Lung (tissue), 12 donors: ENCODE data around the gene FCER2. TPM values are rescaled to one million over a fixed set of nuclear protein-coding genes. Genes with fewer than 3 reads are reported as not detected.

Experiments
- ATAC-seq: fragments of 200-7000 bp; cut with Tn5 transposase; one replicate; pipeline ENCODE4 v1.9.1; 2020; ENCODE audit warnings: moderate number of reproducible peaks; ENCODE audit not compliant: insufficient read depth, low FRiP score
- DNase-seq, 3 donors: peaks; one replicate each; pipeline ENCODE4 v3.0.0-alpha.2; 2013 to 2017
- H3K27ac ChIP-seq, 2 donors: one replicate each; pipeline ENCODE4 v1.5.1; 2013; ENCODE audit warnings: mild to moderate bottlenecking in 2 of 2, moderate library complexity in 2 of 2, control low read depth in 1 of 2, inconsistent platforms in 1 of 2, low read depth in 1 of 2, low read length in 1 of 2
- H3K27me3 ChIP-seq, 3 donors: one replicate each; pipeline ENCODE4 v1.5.1; 2013; ENCODE audit warnings: low read length in 2 of 3; ENCODE audit not compliant: control insufficient read depth in 3 of 3, insufficient read depth in 3 of 3
- H3K36me3 ChIP-seq, 4 donors: one replicate each; pipeline ENCODE4 v1.5.1; 2013; ENCODE audit warnings: low read length in 4 of 4, mild to moderate bottlenecking in 1 of 4, moderate library complexity in 1 of 4; ENCODE audit not compliant: control insufficient read depth in 4 of 4, insufficient read depth in 4 of 4
- H3K4me1 ChIP-seq, 5 donors: one replicate each; pipeline ENCODE4 v1.5.1; 2013; ENCODE audit warnings: low read length in 5 of 5, mild to moderate bottlenecking in 2 of 5, moderate library complexity in 1 of 5; ENCODE audit not compliant: control insufficient read depth in 5 of 5, insufficient read depth in 5 of 5
- H3K4me3 ChIP-seq: one replicate; pipeline ENCODE4 v1.5.1; 2013; ENCODE audit warnings: mild to moderate bottlenecking, control low read depth, moderate library complexity
- H3K9ac ChIP-seq, 2 donors: one replicate each; pipeline ENCODE4 v1.5.1; 2013; ENCODE audit warnings: low read length in 2 of 2, control low read depth in 1 of 2; ENCODE audit not compliant: insufficient read depth in 1 of 2
- H3K9me3 ChIP-seq, 4 donors: one replicate each; pipeline ENCODE4 v1.5.1; 2013; ENCODE audit warnings: low read length in 3 of 4, mild to moderate bottlenecking in 1 of 4, moderate library complexity in 1 of 4; ENCODE audit not compliant: control insufficient read depth in 4 of 4, insufficient read depth in 3 of 4
- WGBS, 2 donors: extraction: QIAGEN DNeasy Blood & Tissue Kit; methylation state at CpG; one replicate each; pipeline ENCODE4 v1.1.7; 2013; 5-methylcytosine and 5-hydroxymethylcytosine counted together
- polyA plus RNA-seq, 2 donors: library from polyadenylated mRNA; stranded (reverse); fragments of 200-250 nt; gene quantifications; one replicate each; pipeline ENCODE4 v1.2.1, GENCODE V29; 2013
- total RNA-seq, 2 donors: library from RNA; depleted of rRNA in 1 of 2; stranded (reverse); fragments of >200 nt in 1 of 2; gene quantifications; one replicate each; pipeline ENCODE4 v1.2.1, GENCODE V29; 2014 to 2021
- TF ChIP-seq, protein P1 (sequence below): IDR thresholded peaks from 2 replicates; pipeline ENCODE4 v1.5.1; 2012; ENCODE audit warnings: mild to moderate bottlenecking; ENCODE audit errors: control extremely low read depth, extremely low read depth
- donor health status: control.
- donor health status: control.
- donor health status: Bipolar disorder and iron deficiency.
- donor health status: healthy.
- donor health status: DM: yes; HTN: yes; CAD: no.

Gene FCER2
- total and polyA plus RNA-seq, 4 donors = 0.37 to 1.2 (median 0.45) TPM

DNA sequence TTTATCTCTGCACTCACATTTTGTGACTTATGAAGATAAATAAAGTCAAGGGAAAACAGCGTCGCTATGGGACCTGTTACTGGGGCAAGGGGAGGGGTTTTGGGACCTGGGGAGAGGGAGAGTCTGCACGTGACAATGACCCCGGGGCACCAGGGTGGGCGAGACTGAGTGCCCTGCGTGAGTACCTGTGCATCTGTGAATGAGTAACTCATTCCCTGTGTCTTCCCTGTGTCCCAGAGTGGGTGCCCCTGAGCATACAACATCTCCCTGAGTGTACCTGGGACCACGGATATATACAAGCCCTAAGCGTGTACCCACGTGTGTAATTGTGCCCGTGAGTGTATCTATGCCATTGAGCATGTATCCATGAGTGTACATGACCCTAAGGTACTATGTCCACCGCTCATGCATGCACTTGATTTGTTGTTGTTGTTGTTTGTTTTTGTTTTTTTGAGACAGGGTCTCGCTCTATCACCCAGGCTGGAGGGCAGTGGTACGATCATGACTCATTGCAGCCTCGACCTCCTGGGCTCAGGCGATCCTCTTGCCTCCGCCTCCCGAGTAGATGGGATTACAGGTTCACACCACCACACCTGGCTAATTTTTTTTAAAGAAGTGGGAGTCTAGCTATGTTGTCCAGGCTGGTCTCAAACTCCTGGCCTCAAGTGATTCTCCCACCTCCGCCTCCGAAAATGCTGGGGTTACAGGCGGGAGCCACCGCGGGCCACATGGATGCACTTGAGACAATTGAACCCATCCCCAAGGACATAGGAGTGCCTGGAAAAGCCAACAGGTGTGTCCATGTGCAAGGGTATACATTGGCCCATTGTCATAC lies 21.9 kb downstream of the FCER2 start:
- no peaks in the 10 kb centered on the region for H3K9me3 ChIP-seq
- no peak overlapping the region for H3K9ac ChIP-seq
- H3K27me3 ChIP-seq = peaks cover 0 to 8% (median 4%) of the 10 kb centered on the region in 3 donors
- TF ChIP-seq, protein P1, sequence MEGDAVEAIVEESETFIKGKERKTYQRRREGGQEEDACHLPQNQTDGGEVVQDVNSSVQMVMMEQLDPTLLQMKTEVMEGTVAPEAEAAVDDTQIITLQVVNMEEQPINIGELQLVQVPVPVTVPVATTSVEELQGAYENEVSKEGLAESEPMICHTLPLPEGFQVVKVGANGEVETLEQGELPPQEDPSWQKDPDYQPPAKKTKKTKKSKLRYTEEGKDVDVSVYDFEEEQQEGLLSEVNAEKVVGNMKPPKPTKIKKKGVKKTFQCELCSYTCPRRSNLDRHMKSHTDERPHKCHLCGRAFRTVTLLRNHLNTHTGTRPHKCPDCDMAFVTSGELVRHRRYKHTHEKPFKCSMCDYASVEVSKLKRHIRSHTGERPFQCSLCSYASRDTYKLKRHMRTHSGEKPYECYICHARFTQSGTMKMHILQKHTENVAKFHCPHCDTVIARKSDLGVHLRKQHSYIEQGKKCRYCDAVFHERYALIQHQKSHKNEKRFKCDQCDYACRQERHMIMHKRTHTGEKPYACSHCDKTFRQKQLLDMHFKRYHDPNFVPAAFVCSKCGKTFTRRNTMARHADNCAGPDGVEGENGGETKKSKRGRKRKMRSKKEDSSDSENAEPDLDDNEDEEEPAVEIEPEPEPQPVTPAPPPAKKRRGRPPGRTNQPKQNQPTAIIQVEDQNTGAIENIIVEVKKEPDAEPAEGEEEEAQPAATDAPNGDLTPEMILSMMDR = no peak
- DNase-seq (no peak), ATAC-seq (no peak)
- H3K4me3 ChIP-seq = no peak overlapping the region
- peaks cover 0 to 12% (median 4%) of the 10 kb centered on the region in 5 donors for H3K4me1 ChIP-seq
- H3K36me3 ChIP-seq = peaks cover 0 to 14% (median 6%) of the 10 kb centered on the region in 4 donors
- no peak overlapping the region for H3K27ac ChIP-seq
- WGBS, 2 donors = 50 to 60% methylated on average over 22 of the region's 22 CpGs

DNA sequence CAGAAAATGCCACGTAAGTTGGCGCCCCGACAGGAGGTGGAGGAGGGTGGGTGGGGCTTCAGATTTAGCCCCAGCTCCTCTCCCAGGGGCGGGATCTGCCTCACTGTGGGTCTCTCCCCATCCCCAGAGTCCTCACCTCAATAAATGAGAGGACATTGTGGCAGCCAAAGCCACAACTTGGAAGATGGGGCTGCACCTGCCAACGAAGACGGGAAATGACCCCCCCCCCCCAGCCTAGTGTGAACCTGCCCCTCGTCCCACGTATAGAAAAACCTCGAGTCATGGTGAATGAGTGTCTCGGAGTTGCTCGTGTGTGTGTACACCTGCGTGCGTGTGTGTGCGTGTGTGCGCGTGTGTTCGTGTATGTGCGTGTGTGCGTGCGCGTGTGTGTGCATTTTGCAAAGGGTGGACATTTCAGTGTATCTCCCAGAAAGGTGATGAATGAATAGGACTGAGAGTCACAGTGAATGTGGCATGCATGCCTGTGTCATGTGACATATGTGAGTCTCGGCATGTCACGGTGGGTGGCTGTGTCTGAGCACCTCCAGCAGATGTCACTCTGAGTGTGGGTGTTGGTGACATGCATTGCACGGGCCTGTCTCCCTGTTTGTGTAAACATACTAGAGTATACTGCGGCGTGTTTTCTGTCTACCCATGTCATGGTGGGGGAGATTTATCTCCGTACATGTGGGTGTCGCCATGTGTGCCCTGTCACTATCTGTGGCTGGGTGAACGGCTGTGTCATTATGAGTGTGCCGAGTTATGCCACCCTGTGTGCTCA lies 22.8 kb downstream of the FCER2 start:
- Histone ChIP-seq H3K27ac (no peak overlapping the region), H3K4me3 (no peak overlapping the region), H3K36me3 (peaks cover 0 to 14% (median 6%) of the 10 kb centered on the region in 4 donors), H3K27me3 (peaks cover 0 to 8% (median 4%) of the 10 kb centered on the region in 3 donors), H3K9me3 (no peaks in the 10 kb centered on the region), H3K4me1 (peaks cover 0 to 12% (median 4%) of the 10 kb centered on the region in 5 donors), H3K9ac (no peak overlapping the region)
- no peak for ATAC-seq
- 43 to 44% methylated on average over 30 of the region's 30 CpGs for WGBS, 2 donors
- DNase-seq = peak in 1 of 3 donors; percentile 16
- TF ChIP-seq, protein P1 = no peak

DNA sequence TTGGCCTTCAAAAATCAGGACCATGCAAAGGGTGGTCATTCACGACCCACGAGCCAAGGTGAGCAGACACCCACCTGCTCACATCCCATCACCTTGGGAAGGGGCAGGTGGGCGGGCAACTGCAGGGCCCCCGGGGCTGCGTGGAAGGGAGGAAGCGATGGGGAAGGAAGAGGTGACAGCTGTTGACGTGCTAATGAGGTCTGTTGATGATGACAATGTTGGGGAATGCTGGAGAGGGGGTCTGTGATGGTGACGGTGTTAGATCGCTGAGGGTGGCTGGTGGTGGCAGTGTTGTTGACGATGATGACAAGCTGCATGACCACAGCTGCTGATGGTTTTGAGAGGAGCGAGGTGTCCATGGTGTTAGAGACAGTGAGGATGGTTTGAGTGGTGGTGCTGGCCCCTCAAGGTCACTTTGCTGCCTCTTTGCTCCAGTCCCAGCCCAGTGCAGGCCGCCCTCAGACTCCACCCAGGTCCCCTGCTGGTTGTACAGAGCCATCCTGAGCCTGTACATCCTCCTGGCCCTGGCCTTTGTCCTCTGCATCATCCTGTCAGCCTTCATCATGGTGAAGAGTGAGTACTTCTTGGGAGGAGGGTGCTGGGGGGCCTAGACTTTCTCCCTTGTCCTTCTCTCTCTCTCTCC lies 24.1 kb downstream of the FCER2 start:
- Histone ChIP-seq H3K4me1 (peaks cover 0 to 12% (median 4%) of the 10 kb centered on the region in 5 donors), H3K9me3 (no peaks in the 10 kb centered on the region), H3K9ac (no peak overlapping the region), H3K4me3 (peak overlapping the region; percentile 15), H3K27ac (peak overlapping the region in 1 of 2 donors; percentile 55), H3K36me3 (peaks cover 0 to 8% (median 3%) of the 10 kb centered on the region in 4 donors), H3K27me3 (peaks cover 0 to 12% (median 4%) of the 10 kb centered on the region in 3 donors)
- DNase-seq (no peak), ATAC-seq (no peak)
- 25 to 45% methylated on average over 12 of the region's 12 CpGs for WGBS, 2 donors
- TF ChIP-seq, protein P1 = no peak
